Right lobe of liver (tissue), 6 donors: ENCODE results near the gene ALMS1. TPM values are rescaled to one million over a fixed set of nuclear protein-coding genes. Genes with fewer than 3 reads are reported as not detected.

Experiments
- ATAC-seq, 4 donors: fragments of 200-7000 bp; cut with Tn5 transposase; one replicate each; pipeline ENCODE4 v1.9.1; 2020; ENCODE audit warnings: mild to moderate bottlenecking in 4 of 4, moderate library complexity in 4 of 4
- DNase-seq, 3 donors: peaks; one replicate each; pipeline ENCODE4 v3.0.0-alpha.2; 2020
- H3K27ac ChIP-seq, 3 donors: fragments of 200-600 bp; one replicate each; pipeline ENCODE4 v1.8.0; 2022
- H3K27me3 ChIP-seq, 2 donors: fragments of 200-600 bp; one replicate each; pipeline ENCODE4 v1.8.0; 2022
- H3K36me3 ChIP-seq, 4 donors: fragments of 200-600 bp; sonication (generic) in 1 of 4; one replicate each; pipeline versions ENCODE4 v1.5.1 to v1.8.0; 2017 to 2022; ENCODE audit warnings: control low read depth in 1 of 4
- H3K4me1 ChIP-seq, 4 donors: fragments of 200-600 bp; sonication (generic) in 1 of 4; one replicate each; pipeline versions ENCODE4 v1.5.1 to v1.8.0; 2017 to 2022; ENCODE audit warnings: control low read depth in 1 of 4
- H3K4me3 ChIP-seq, 3 donors: fragments of 200-600 bp; one replicate each; pipeline ENCODE4 v1.8.0; 2022
- H3K9me3 ChIP-seq, 4 donors: fragments of 200-600 bp; sonication (generic) in 1 of 4; one replicate each; pipeline versions ENCODE4 v1.5.1 to v1.8.0; 2017 to 2022; ENCODE audit warnings: control low read depth in 1 of 4
- POLR2A ChIP-seq: fragments of 450-650 bp; IDR thresholded peaks from one replicate; pipeline ENCODE4 v1.6.1; 2017; ENCODE audit warnings: antibody characterized with exemption, mild to moderate bottlenecking
- WGBS: methylation state at CpG from one replicate; pipeline ENCODE4 v1.1.6; 2018; ENCODE audit warnings: low coverage, low lambda C conversion rate; ENCODE audit not compliant: insufficient coverage; ENCODE audit errors: missing lambda C conversion rate; 5-methylcytosine and 5-hydroxymethylcytosine counted together
- intact Hi-C, 2 donors: fragments of 100-400 bp; cut with DNase I; formaldehyde crosslinking; loops; one replicate each; pipeline versions ENCODE4 v1.11.2 to v1.14.1; 2022
- total RNA-seq, 6 experiments: library from RNA; depleted of rRNA in 2 of 6; stranded (reverse); fragments of >200 nt in 2 of 6; fragmentation: NEBNext Ultra II Directional in 3 of 6; extraction: Animal tissue kit (Norgen Biotek cat#: 25700) in 3 of 6; gene quantifications; one replicate each; pipeline versions ENCODE4 v1.1.0 to v1.2.4, GENCODE V29; 2016 to 2023
- TF ChIP-seq, protein P1 (sequence below), 4 donors: fragments of 200-600 bp in 3 of 4; fragments of 450-650 bp in 1 of 4; IDR thresholded peaks; one replicate each; pipeline versions ENCODE4 v1.5.1 to v1.8.0; 2016 to 2022; ENCODE audit warnings: antibody characterized with exemption in 4 of 4, mild to moderate bottlenecking in 2 of 4
- donor health status: DM: no; HTN: yes; CAD: no.
- donor health status: DM: no; HTN: no; CAD: no.
- donor health status: DM: no; HTN: no; CAD: no.
- donor health status: DM: no; HTN: yes; CAD: no.
- donor health status: DM: no; HTN: yes; CAD: no.

Gene ALMS1
- total RNA-seq, 6 experiments from 2014 or later = 5.0 to 9.3 (median 6.0) TPM

DNA sequence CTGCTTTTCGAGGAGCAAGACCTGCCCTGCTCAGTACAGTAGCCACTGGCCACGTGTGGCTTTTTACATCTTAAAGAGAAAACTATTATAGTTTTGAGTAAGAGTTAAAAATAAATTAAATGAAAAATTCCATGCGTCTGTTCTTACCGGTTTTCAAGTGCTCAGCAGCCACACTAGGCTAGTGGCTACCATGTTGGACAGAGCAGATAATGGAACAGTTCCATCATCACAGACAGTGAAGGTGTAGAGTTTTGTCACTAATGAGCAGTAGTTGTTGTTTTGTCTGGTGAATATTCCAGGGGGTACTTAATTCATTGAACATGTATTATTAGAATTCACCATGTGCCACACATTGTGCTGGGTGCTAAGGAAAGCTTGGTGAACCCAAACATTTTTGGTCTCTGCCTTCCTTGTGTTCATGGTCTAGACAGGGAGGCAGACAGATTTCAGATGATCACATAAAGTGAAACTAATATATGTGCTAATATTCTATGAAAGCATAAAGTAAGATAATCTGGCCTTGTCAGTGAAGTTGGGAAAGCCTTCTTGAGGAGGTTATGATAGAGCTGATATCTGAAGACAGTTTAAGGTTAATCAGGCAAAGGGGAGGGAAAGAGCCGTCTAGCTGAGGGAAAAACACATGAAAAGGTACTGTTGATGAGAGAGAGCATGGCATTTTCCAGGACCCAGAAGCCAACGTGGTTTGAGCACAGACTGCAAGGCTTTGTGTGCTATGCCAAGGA, 1.4 kb downstream of the ALMS1 start:
- H3K9me3 ChIP-seq = no peaks in the 10 kb centered on the region
- peak overlapping the region; percentile 90 to 98 (median 93) for H3K4me3 ChIP-seq
- no peak for TF ChIP-seq POLR2A
- TF ChIP-seq, protein P1, sequence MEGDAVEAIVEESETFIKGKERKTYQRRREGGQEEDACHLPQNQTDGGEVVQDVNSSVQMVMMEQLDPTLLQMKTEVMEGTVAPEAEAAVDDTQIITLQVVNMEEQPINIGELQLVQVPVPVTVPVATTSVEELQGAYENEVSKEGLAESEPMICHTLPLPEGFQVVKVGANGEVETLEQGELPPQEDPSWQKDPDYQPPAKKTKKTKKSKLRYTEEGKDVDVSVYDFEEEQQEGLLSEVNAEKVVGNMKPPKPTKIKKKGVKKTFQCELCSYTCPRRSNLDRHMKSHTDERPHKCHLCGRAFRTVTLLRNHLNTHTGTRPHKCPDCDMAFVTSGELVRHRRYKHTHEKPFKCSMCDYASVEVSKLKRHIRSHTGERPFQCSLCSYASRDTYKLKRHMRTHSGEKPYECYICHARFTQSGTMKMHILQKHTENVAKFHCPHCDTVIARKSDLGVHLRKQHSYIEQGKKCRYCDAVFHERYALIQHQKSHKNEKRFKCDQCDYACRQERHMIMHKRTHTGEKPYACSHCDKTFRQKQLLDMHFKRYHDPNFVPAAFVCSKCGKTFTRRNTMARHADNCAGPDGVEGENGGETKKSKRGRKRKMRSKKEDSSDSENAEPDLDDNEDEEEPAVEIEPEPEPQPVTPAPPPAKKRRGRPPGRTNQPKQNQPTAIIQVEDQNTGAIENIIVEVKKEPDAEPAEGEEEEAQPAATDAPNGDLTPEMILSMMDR (IDR thresholded peaks at IDR 0.05) = no peak
- no peak overlapping the region for H3K27ac ChIP-seq
- H3K4me1 ChIP-seq = peaks cover 0 to 11% (median 0%) of the 10 kb centered on the region in 4 donors
- H3K27me3 ChIP-seq = no peaks in the 10 kb centered on the region
- WGBS = 40% methylated on average over 6 of the region's 6 CpGs
- DNase-seq (no peak), ATAC-seq (no peak)
- H3K36me3 ChIP-seq = no peaks in the 10 kb centered on the region
- intact Hi-C loops = no loop called here

DNA sequence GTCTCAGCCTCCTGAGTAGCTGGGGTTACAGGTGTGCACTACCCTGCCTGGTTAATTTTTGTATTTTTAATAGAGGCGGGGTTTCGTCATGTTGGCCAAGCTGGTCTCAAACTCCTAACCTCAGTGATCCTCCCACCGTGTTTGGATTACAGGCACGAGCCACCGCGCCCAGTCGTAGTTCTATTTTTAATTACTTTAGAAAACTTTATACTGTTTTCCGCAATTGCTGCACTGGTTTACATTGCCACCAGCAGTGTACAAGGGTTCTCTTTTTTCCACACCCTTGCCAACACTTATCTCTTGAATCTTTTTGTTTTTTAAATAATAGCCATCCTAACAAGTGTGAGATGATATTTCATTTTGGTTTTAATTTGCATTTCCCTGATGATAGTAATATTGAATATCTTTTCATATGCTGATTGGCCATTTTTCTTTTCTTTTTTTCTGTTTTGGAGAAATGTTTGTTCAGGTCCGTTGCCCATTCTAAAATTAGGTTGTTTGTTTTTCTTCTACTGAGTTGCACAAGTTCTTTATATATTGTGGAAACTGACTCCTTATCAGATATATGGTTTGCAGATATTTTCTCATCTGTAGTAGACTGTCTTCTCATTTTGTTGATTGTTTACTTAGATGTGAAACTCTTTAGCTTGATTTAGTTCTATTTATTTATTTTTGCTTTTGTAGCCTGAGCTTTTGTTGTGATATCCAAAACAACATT, 16.9 kb downstream of the ALMS1 start:
- peak; percentile 86 to 96 (median 89) for ATAC-seq
- Histone ChIP-seq H3K4me1 (peaks cover 0 to 7% (median 0%) of the 10 kb centered on the region in 4 donors), H3K9me3 (peaks cover 0 to 7% (median 3%) of the 10 kb centered on the region in 4 donors), H3K27me3 (no peaks in the 10 kb centered on the region), H3K27ac (peak overlapping the region in 2 of 3 donors; percentile 35 to 37), H3K4me3 (peak overlapping the region in 2 of 3 donors; percentile 23 to 24), H3K36me3 (no peaks in the 10 kb centered on the region)
- intact Hi-C loops = no loop called here
- TF ChIP-seq, protein P1 (IDR thresholded peaks at IDR 0.05) = no peak
- no peak for TF ChIP-seq POLR2A
- DNase-seq = peak in 2 of 3 donors; percentile 48 to 60
- 43% methylated on average over 9 of the region's 9 CpGs for WGBS

DNA sequence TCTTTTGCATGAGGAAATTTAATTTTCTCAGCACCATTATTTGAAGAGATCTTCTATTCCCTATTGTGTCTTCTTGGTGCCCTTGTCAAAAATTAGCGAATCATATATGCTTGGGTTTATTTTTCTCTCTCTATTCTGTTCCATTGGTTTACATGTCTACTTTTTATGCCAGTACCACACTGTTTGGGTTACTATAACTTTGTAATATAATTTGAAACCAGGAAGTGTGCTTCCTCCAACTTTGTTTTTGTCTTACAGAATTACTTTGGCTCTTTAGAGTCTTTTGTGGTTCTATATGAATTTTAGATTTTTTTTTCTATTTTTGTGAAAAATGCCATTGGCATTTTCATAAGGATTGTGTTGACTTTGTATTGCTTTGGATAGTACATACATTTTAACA, 17.6 kb downstream of the ALMS1 start:
- Histone ChIP-seq H3K36me3 (no peaks in the 10 kb centered on the region), H3K4me3 (no peak overlapping the region), H3K27ac (no peak overlapping the region), H3K9me3 (peaks cover 0 to 7% (median 3%) of the 10 kb centered on the region in 4 donors), H3K27me3 (no peaks in the 10 kb centered on the region), H3K4me1 (peaks cover 0 to 7% (median 0%) of the 10 kb centered on the region in 4 donors)
- ATAC-seq (no peak), DNase-seq (no peak)
- intact Hi-C loops = no loop called here
- no peak for TF ChIP-seq POLR2A
- TF ChIP-seq, protein P1 (IDR thresholded peaks at IDR 0.05) = no peak
- WGBS = 100% methylated on average over 1 of the region's 1 CpG

DNA sequence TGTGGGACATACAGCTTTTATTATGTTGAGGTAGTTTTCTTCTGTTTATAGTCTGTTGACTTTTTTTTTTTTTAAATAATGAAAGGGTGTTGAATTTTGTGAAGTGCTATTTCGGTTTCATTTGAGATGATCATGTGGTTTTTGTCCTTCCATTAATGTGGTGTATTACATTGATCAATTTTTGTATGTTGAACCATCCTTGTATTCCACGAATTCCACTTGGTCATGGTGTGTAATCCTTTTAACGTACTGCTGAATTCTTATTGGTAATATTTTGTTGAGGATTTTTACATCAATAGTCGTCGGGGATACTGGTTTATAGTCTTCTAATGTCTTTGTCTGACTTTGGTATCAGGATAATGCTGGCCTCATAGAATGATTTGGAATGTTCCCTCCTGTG, 18.8 kb downstream of the ALMS1 start:
- Histone ChIP-seq H3K4me3 (no peak overlapping the region), H3K27ac (no peak overlapping the region), H3K4me1 (peaks cover 0 to 7% (median 0%) of the 10 kb centered on the region in 4 donors), H3K27me3 (no peaks in the 10 kb centered on the region), H3K9me3 (no peaks in the 10 kb centered on the region), H3K36me3 (no peaks in the 10 kb centered on the region)
- ATAC-seq (no peak), DNase-seq (no peak)
- TF ChIP-seq, protein P1 (IDR thresholded peaks at IDR 0.05) = no peak
- TF ChIP-seq POLR2A = no peak
- 98% methylated on average over 5 of the region's 5 CpGs for WGBS
- intact Hi-C loops = no loop called here
